Neural cell (in vitro differentiated cells): ENCODE data around the gene ARL15.

Source experiments
- CTCF ChIP-seq: fragments of 450-650 bp; IDR thresholded peaks from 2 replicates; pipeline ENCODE4 v1.5.1; 2014; ENCODE audit warnings: antibody characterized with exemption, mild to moderate bottlenecking, moderate library complexity; ENCODE audit not compliant: poor library complexity, severe bottlenecking
- EP300 ChIP-seq: fragments of 450-650 bp; conservative IDR thresholded peaks from 2 replicates; pipeline ENCODE4 v1.6.1; 2014; ENCODE audit warnings: antibody characterized with exemption, mild to moderate bottlenecking, moderate library complexity; ENCODE audit not compliant: poor library complexity, severe bottlenecking
- EZH2 ChIP-seq: fragments of 200-600, 300-800 bp; shearing (Covaris generic), sonication (generic); IDR thresholded peaks from 2 replicates; pipeline ENCODE4 v1.6.1; 2014; ENCODE audit warnings: antibody characterized with exemption, low read length, borderline replicate concordance, mild to moderate bottlenecking; ENCODE audit not compliant: insufficient read depth, poor library complexity, severe bottlenecking
- POLR2AphosphoS5 ChIP-seq: IDR thresholded peaks from 2 replicates; pipeline ENCODE4 v1.6.1; 2012
- RAD21 ChIP-seq: fragments of 450-650 bp; conservative IDR thresholded peaks from 2 replicates; pipeline ENCODE4 v1.6.1; 2014; ENCODE audit warnings: antibody characterized with exemption, mild to moderate bottlenecking, moderate library complexity
- REST ChIP-seq: IDR thresholded peaks from 2 replicates; pipeline ENCODE4 v1.6.1; 2012; ENCODE audit warnings: borderline replicate concordance
- SMC3 ChIP-seq: fragments of 450-650 bp; conservative IDR thresholded peaks from 2 replicates; pipeline ENCODE4 v1.6.1; 2014; ENCODE audit warnings: antibody characterized with exemption, mild to moderate bottlenecking, moderate library complexity; ENCODE audit not compliant: poor library complexity

- TF ChIP-seq SMC3 = no peak
- TF ChIP-seq EZH2 = no peak
- no peak for TF ChIP-seq CTCF
- TF ChIP-seq EP300 = no peak
- no peak for TF ChIP-seq RAD21
- no peak for TF ChIP-seq REST
- TF ChIP-seq POLR2AphosphoS5 = no peak
Observed at GRCh38 chr5:54083851-54084250, 226.5 kb downstream of the ARL15 start.
